WTC11 (cell line): ENCODE data around the gene OR52M1.

Experiments used
- CTCF ChIP-seq: fragments of 200-600 bp; IDR thresholded peaks from 2 replicates; pipeline ENCODE4 v1.8.0; 2022; ENCODE audit warnings: antibody characterized with exemption
- GTF2I ChIP-seq: fragments of 250-450 bp; sonication (Bioruptor Pico); conservative IDR thresholded peaks from 2 replicates; pipeline ENCODE4 v1.4.0; 2021; ENCODE audit warnings: mild to moderate bottlenecking
- MAX ChIP-seq: sonication (generic); formaldehyde crosslinking; IDR thresholded peaks from 2 replicates; pipeline ENCODE4 v1.8.0; 2022; ENCODE audit warnings: mild to moderate bottlenecking, missing genetic modification reagents
- ZNF232 ChIP-seq: sonication (generic); formaldehyde crosslinking; IDR thresholded peaks from 2 replicates; pipeline ENCODE4 v1.8.0; 2022; ENCODE audit warnings: mild to moderate bottlenecking, missing genetic modification reagents
- ZNF263 ChIP-seq: sonication (generic); formaldehyde crosslinking; IDR thresholded peaks from 2 replicates; pipeline ENCODE4 v1.8.1; 2022; ENCODE audit warnings: low read depth, mild to moderate bottlenecking, moderate library complexity, missing genetic modification reagents
- ZNF416 ChIP-seq: fragments of 250-450 bp; sonication (Bioruptor Pico); IDR thresholded peaks from 2 replicates; pipeline ENCODE4 v1.9.0; 2021; ENCODE audit warnings: mild to moderate bottlenecking, inconsistent platforms
- ZNF425 ChIP-seq: fragments of 250-450 bp; sonication (Bioruptor Pico); conservative IDR thresholded peaks from 2 replicates; pipeline ENCODE4 v1.9.0; 2021; ENCODE audit warnings: mild to moderate bottlenecking
- TF ChIP-seq, protein P1 (sequence below): sonication (generic); formaldehyde crosslinking; conservative IDR thresholded peaks from 2 replicates; pipeline ENCODE4 v1.8.1; 2023; ENCODE audit warnings: mild to moderate bottlenecking, low read depth, missing genetic modification reagents, moderate library complexity
- TF ChIP-seq, protein P2 (sequence below): sonication (generic); formaldehyde crosslinking; IDR thresholded peaks from 2 replicates; pipeline ENCODE4 v1.8.1; 2022; ENCODE audit warnings: missing genetic modification reagents, borderline replicate concordance
- TF ChIP-seq, protein P3 (sequence below): sonication (generic); formaldehyde crosslinking; IDR thresholded peaks from 2 replicates; pipeline ENCODE4 v1.8.1; 2023; ENCODE audit warnings: mild to moderate bottlenecking, moderate library complexity, missing genetic modification reagents

GRCh38 chr11:4495986-4496385, 49.0 kb upstream of the OR52M1 start:
- TF ChIP-seq, protein P1, sequence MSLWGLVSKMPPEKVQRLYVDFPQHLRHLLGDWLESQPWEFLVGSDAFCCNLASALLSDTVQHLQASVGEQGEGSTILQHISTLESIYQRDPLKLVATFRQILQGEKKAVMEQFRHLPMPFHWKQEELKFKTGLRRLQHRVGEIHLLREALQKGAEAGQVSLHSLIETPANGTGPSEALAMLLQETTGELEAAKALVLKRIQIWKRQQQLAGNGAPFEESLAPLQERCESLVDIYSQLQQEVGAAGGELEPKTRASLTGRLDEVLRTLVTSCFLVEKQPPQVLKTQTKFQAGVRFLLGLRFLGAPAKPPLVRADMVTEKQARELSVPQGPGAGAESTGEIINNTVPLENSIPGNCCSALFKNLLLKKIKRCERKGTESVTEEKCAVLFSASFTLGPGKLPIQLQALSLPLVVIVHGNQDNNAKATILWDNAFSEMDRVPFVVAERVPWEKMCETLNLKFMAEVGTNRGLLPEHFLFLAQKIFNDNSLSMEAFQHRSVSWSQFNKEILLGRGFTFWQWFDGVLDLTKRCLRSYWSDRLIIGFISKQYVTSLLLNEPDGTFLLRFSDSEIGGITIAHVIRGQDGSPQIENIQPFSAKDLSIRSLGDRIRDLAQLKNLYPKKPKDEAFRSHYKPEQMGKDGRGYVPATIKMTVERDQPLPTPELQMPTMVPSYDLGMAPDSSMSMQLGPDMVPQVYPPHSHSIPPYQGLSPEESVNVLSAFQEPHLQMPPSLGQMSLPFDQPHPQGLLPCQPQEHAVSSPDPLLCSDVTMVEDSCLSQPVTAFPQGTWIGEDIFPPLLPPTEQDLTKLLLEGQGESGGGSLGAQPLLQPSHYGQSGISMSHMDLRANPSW (CRISPR knock-in tag): no peak
- no peak for TF ChIP-seq CTCF
- TF ChIP-seq, protein P2, sequence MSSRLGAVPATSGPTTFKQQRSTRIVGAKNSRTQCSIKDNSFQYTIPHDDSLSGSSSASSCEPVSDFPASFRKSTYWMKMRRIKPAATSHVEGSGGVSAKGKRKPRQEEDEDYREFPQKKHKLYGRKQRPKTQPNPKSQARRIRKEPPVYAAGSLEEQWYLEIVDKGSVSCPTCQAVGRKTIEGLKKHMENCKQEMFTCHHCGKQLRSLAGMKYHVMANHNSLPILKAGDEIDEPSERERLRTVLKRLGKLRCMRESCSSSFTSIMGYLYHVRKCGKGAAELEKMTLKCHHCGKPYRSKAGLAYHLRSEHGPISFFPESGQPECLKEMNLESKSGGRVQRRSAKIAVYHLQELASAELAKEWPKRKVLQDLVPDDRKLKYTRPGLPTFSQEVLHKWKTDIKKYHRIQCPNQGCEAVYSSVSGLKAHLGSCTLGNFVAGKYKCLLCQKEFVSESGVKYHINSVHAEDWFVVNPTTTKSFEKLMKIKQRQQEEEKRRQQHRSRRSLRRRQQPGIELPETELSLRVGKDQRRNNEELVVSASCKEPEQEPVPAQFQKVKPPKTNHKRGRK (CRISPR knock-in tag): no peak
- TF ChIP-seq GTF2I (CRISPR knock-in tag): no peak
- TF ChIP-seq MAX (CRISPR knock-in tag): no peak
- TF ChIP-seq ZNF232: no peak
- no peak for TF ChIP-seq ZNF416 (CRISPR knock-in tag)
- no peak for TF ChIP-seq ZNF425 (CRISPR knock-in tag)
- no peak for TF ChIP-seq ZNF263 (CRISPR knock-in tag)
- TF ChIP-seq, protein P3, sequence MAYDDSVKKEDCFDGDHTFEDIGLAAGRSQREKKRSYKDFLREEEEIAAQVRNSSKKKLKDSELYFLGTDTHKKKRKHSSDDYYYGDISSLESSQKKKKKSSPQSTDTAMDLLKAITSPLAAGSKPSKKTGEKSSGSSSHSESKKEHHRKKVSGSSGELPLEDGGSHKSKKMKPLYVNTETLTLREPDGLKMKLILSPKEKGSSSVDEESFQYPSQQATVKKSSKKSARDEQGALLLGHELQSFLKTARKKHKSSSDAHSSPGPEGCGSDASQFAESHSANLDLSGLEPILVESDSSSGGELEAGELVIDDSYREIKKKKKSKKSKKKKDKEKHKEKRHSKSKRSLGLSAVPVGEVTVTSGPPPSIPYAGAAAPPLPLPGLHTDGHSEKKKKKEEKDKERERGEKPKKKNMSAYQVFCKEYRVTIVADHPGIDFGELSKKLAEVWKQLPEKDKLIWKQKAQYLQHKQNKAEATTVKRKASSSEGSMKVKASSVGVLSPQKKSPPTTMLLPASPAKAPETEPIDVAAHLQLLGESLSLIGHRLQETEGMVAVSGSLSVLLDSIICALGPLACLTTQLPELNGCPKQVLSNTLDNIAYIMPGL: no peak
